Bronchial epithelial cell (primary cell): ENCODE results near the gene FAM209B. TPM values are rescaled to one million over a fixed set of nuclear protein-coding genes. Genes with fewer than 3 reads are reported as not detected.

Experiments used
- total RNA-seq: library from RNA; depleted of rRNA; stranded (reverse); fragments of >200 nt; gene quantifications from 2 replicates; pipeline ENCODE4 v1.2.1, GENCODE V29; 2014

FAM209B gene
- total RNA-seq, 1 donor from 2014 or later, result 0.26 TPM

Other genes starting within 250 kb of the FAM209B start
- gene FAM210B, start 174.3 kb upstream of the FAM209B start, total RNA-seq, result 9.3 and 18.7 TPM in 2 replicates
- 1.6 and 2.6 TPM in 2 replicates for gene AURKA, start 141.0 kb upstream of the FAM209B start, total RNA-seq
- gene CSTF1, start 140.6 kb upstream of the FAM209B start, total RNA-seq, result 21.9 and 22.4 TPM in 2 replicates
- 0.13 TPM in 1 of 2 replicates, not detected in the other for gene CASS4, start 121.0 kb upstream of the FAM209B start, total RNA-seq
- gene RTF2, start 64.6 kb upstream of the FAM209B start, total RNA-seq, result 60.0 and 83.6 TPM in 2 replicates
- gene FAM209A, start 8.5 kb upstream of the FAM209B start, total RNA-seq, result 0.26 TPM in 1 of 2 replicates, not detected in the other
- 2.9 and 5.1 TPM in 2 replicates for gene TFAP2C, start 96.1 kb downstream of the FAM209B start, total RNA-seq